Prostate gland (tissue), 2 donors: ENCODE measurements around the gene GALNT11. TPM values are rescaled to one million over a fixed set of nuclear protein-coding genes. Genes with fewer than 3 reads are reported as not detected.
A peak's percentile ranks its signal among the peaks of the same experiment; 100 is the strongest.

Source experiments
- DNase-seq: peaks from one replicate; pipeline ENCODE4 v3.0.0-alpha.2; 2019; ENCODE audit warnings: low spot score
- H3K27ac ChIP-seq, 2 donors: fragments of 200-600 bp; sonication (generic); 2 replicates each; pipeline ENCODE4 v1.5.1; 2017 to 2019
- H3K27me3 ChIP-seq: fragments of 200-600 bp; sonication (generic); replicated peaks from 2 replicates; pipeline ENCODE4 v1.5.1; 2019; ENCODE audit not compliant: insufficient read depth
- H3K36me3 ChIP-seq, 2 donors: fragments of 200-600 bp; sonication (generic); 1 replicate in 1 of 2; 2 replicates in 1 of 2; pipeline versions ENCODE4 v1.5.1 to v1.8.1; 2017 to 2019
- H3K4me1 ChIP-seq: fragments of 200-600 bp; sonication (generic); replicated peaks from 2 replicates; pipeline ENCODE4 v1.5.1; 2019
- H3K4me3 ChIP-seq, 2 donors: fragments of 200-600 bp; sonication (generic); 2 replicates each; pipeline ENCODE4 v1.5.1; 2017 to 2019
- H3K9me3 ChIP-seq: fragments of 200-600 bp; sonication (generic); 2 replicates; pipeline ENCODE4 v1.5.1; 2017
- CTCF ChIP-seq, 4 experiments: fragments of 200-600 bp in 2 of 4; fragments of 450-650 bp in 2 of 4; sonication (generic) in 2 of 4; IDR thresholded peaks; 1 replicate in 3 of 4; 2 replicates in 1 of 4; pipeline ENCODE4 v1.5.1; 2016 to 2019; ENCODE audit warnings: antibody characterized with exemption in 4 of 4, mild to moderate bottlenecking in 2 of 4, moderate library complexity in 2 of 4
- POLR2A ChIP-seq: fragments of 450-650 bp; IDR thresholded peaks from one replicate; pipeline ENCODE4 v1.6.1; 2016; ENCODE audit warnings: antibody characterized with exemption, mild to moderate bottlenecking
- POLR2AphosphoS5 ChIP-seq: sonication (generic); formaldehyde crosslinking; IDR thresholded peaks from one replicate; pipeline ENCODE4 v1.6.1; 2017; ENCODE audit warnings: antibody characterized with exemption
- WGBS: methylation state at CpG from one replicate; pipeline ENCODE4 v1.1.5; 2018; 5-methylcytosine and 5-hydroxymethylcytosine counted together
- intact Hi-C: fragments of 100-400 bp; cut with DNase I; formaldehyde crosslinking; loops from one replicate; pipeline ENCODE4 v1.14.2; 2022
- total RNA-seq, 2 donors: library from RNA; depleted of rRNA; stranded (reverse); fragments of >200 nt; gene quantifications; one replicate each; pipeline ENCODE4 v1.1.0, GENCODE V29; 2016

Gene GALNT11
- total RNA-seq, 2 donors from 2014 or later: 50.3 to 76.2 TPM

- Histone ChIP-seq H3K9me3 (no peaks in the 10 kb centered on the region), H3K27ac (no peak overlapping the region), H3K4me3 (no peak overlapping the region), H3K4me1 (no peaks in the 10 kb centered on the region), H3K36me3 (peaks cover 4 to 8% of the 10 kb centered on the region in 2 donors), H3K27me3 (no peaks in the 10 kb centered on the region)
- WGBS: 85% methylated on average over 12 of the region's 12 CpGs
- DNase-seq: no peak
- intact Hi-C loops: no loop called here
- no peak for TF ChIP-seq CTCF (IDR thresholded peaks at IDR 0.05)
- TF ChIP-seq POLR2A: no peak
- TF ChIP-seq POLR2AphosphoS5: no peak
Measured at GRCh38 chr7:152144557-152145245, 119.2 kb downstream of the GALNT11 start.

GRCh38 chr7:152145853-152146466, 120.5 kb downstream of the GALNT11 start:
- TF ChIP-seq CTCF (IDR thresholded peaks at IDR 0.05) (peak in 3 of 4 experiments; percentile 45 to 67 (median 53)), POLR2AphosphoS5 (peak; percentile 40), POLR2A (no peak)
- no peak overlapping the region for H3K4me3 ChIP-seq
- 47% methylated on average over 4 of the region's 4 CpGs for WGBS
- peaks cover 0 to 8% of the 10 kb centered on the region in 2 donors for H3K36me3 ChIP-seq
- intact Hi-C loops: no loop called here
- DNase-seq: peak; percentile 38
- no peak overlapping the region for H3K27ac ChIP-seq
- H3K4me1 ChIP-seq: no peaks in the 10 kb centered on the region
- H3K9me3 ChIP-seq: no peaks in the 10 kb centered on the region
- no peaks in the 10 kb centered on the region for H3K27me3 ChIP-seq

- TF ChIP-seq CTCF (IDR thresholded peaks at IDR 0.05): no peak
- no peak for DNase-seq
- Histone ChIP-seq H3K27me3 (no peaks in the 10 kb centered on the region), H3K4me1 (no peaks in the 10 kb centered on the region), H3K27ac (no peak overlapping the region), H3K9me3 (no peaks in the 10 kb centered on the region), H3K36me3 (peaks cover 0 to 9% of the 10 kb centered on the region in 2 donors), H3K4me3 (no peak overlapping the region)
- intact Hi-C loops: no loop called here
- 84% methylated on average over 5 of the region's 5 CpGs for WGBS
Measured at GRCh38 chr7:152148706-152149105, 123.2 kb downstream of the GALNT11 start.

GRCh38 chr7:152149363-152149762, 123.9 kb downstream of the GALNT11 start:
- WGBS: 67% methylated on average over 6 of the region's 6 CpGs
- Histone ChIP-seq H3K4me1 (no peaks in the 10 kb centered on the region), H3K27ac (no peak overlapping the region), H3K27me3 (no peaks in the 10 kb centered on the region), H3K36me3 (peaks cover 0 to 14% of the 10 kb centered on the region in 2 donors), H3K4me3 (no peak overlapping the region), H3K9me3 (no peaks in the 10 kb centered on the region)
- intact Hi-C loops: no loop called here
- no peak for DNase-seq
- no peak for TF ChIP-seq POLR2A
- no peak for TF ChIP-seq POLR2AphosphoS5
- no peak for TF ChIP-seq CTCF (IDR thresholded peaks at IDR 0.05)

- no peaks in the 10 kb centered on the region for H3K27me3 ChIP-seq
- intact Hi-C loops: no loop called here
- H3K4me3 ChIP-seq: no peak overlapping the region
- TF ChIP-seq POLR2AphosphoS5 (no peak), CTCF (IDR thresholded peaks at IDR 0.05) (no peak), POLR2A (no peak)
- H3K4me1 ChIP-seq: no peaks in the 10 kb centered on the region
- no peak overlapping the region for H3K27ac ChIP-seq
- no peak for DNase-seq
- H3K36me3 ChIP-seq: peaks cover 0 to 11% of the 10 kb centered on the region in 2 donors
- H3K9me3 ChIP-seq: no peaks in the 10 kb centered on the region
- 84% methylated on average over 5 of the region's 5 CpGs for WGBS
Measured at GRCh38 chr7:152152267-152152666, 126.8 kb downstream of the GALNT11 start.
